Neuronal stem cell (in vitro differentiated cells): ENCODE measurements around the gene KCTD15.

Experiments
- DNase-seq: peaks from one replicate; pipeline ENCODE4 v3.0.0-alpha.2; 2013; ENCODE audit warnings: low spot score
- H2AFZ ChIP-seq: one replicate; pipeline ENCODE4 v1.6.1; 2013; ENCODE audit warnings: mild to moderate bottlenecking, low read length, inconsistent platforms
- H2AK5ac ChIP-seq: 2 replicates; pipeline ENCODE4 v1.6.1; 2013; ENCODE audit warnings: low read depth, mild to moderate bottlenecking, inconsistent platforms, low read length, moderate library complexity, mixed read lengths
- H2BK120ac ChIP-seq: 2 replicates; pipeline ENCODE4 v1.6.1; 2013; ENCODE audit warnings: low read depth, mild to moderate bottlenecking, inconsistent platforms, low read length, moderate library complexity, mixed read lengths
- H2BK12ac ChIP-seq: one replicate; pipeline ENCODE4 v1.6.1; 2013; ENCODE audit warnings: low read length, inconsistent platforms
- H2BK15ac ChIP-seq: 2 replicates; pipeline ENCODE4 v1.6.1; 2013; ENCODE audit warnings: mild to moderate bottlenecking, low read length, inconsistent platforms, mixed read lengths
- H2BK5ac ChIP-seq: one replicate; pipeline ENCODE4 v1.6.1; 2013; ENCODE audit warnings: inconsistent platforms, mild to moderate bottlenecking, low read length, moderate library complexity
- H3K14ac ChIP-seq: one replicate; pipeline ENCODE4 v1.6.1; 2013; ENCODE audit warnings: low read length, inconsistent platforms
- H3K18ac ChIP-seq: 2 replicates; pipeline ENCODE4 v1.6.1; 2013; ENCODE audit warnings: low read length, inconsistent platforms
- H3K23ac ChIP-seq: 2 replicates; pipeline ENCODE4 v1.6.1; 2013; ENCODE audit warnings: low read depth, mild to moderate bottlenecking, mixed read lengths, low read length, inconsistent platforms; ENCODE audit not compliant: poor library complexity
- H3K27ac ChIP-seq: replicated peaks from 3 replicates; pipeline ENCODE4 v1.5.1; 2013; ENCODE audit warnings: low read length, inconsistent platforms
- H3K27me3 ChIP-seq, 3 experiments: 2 replicates each; pipeline ENCODE4 v1.6.1; 2013; ENCODE audit warnings: low read length in 3 of 3, mild to moderate bottlenecking in 2 of 3, inconsistent platforms in 1 of 3, low read depth in 1 of 3, mixed read lengths in 1 of 3, moderate library complexity in 1 of 3; ENCODE audit not compliant: control insufficient read depth in 3 of 3, insufficient read depth in 3 of 3
- H3K36me3 ChIP-seq, 2 donors: replicated peaks in 1 of 2; 2 replicates each; pipeline ENCODE4 v1.6.1; 2013; ENCODE audit warnings: low read length in 2 of 2; ENCODE audit not compliant: control insufficient read depth in 2 of 2, insufficient read depth in 2 of 2
- H3K4ac ChIP-seq: 2 replicates; pipeline ENCODE4 v1.6.1; 2013; ENCODE audit warnings: inconsistent platforms, mild to moderate bottlenecking, low read length, moderate library complexity
- H3K4me1 ChIP-seq, 2 donors: 1 replicate in 1 of 2; 2 replicates in 1 of 2; pipeline ENCODE4 v1.6.1; 2013; ENCODE audit warnings: low read length in 2 of 2, low read depth in 1 of 2; ENCODE audit not compliant: control insufficient read depth in 2 of 2, insufficient read depth in 1 of 2
- H3K4me2 ChIP-seq: one replicate; pipeline ENCODE4 v1.6.1; 2013; ENCODE audit warnings: mild to moderate bottlenecking, low read length, inconsistent platforms; ENCODE audit not compliant: insufficient read depth, poor library complexity, severe bottlenecking
- H3K4me3 ChIP-seq, 2 donors: 2 replicates each; pipeline ENCODE4 v1.5.1; 2013; ENCODE audit warnings: low read length in 2 of 2, mild to moderate bottlenecking in 2 of 2, inconsistent platforms in 1 of 2, moderate library complexity in 1 of 2
- H3K79me1 ChIP-seq: one replicate; pipeline ENCODE4 v1.6.1; 2013; ENCODE audit warnings: low read depth, mild to moderate bottlenecking, inconsistent platforms, low read length, moderate library complexity
- H3K9ac ChIP-seq: one replicate; pipeline ENCODE4 v1.6.1; 2013; ENCODE audit warnings: mild to moderate bottlenecking, low read depth, low read length, inconsistent platforms; ENCODE audit not compliant: poor library complexity
- H3K9me3 ChIP-seq, 2 donors: replicated peaks in 1 of 2; 2 replicates each; pipeline versions ENCODE3 to v1.6.1; 2013; ENCODE audit warnings: low read length in 2 of 2, mild to moderate bottlenecking in 2 of 2, inconsistent platforms in 1 of 2, low read depth in 1 of 2, mixed read lengths in 1 of 2, moderate library complexity in 1 of 2; ENCODE audit not compliant: control insufficient read depth in 2 of 2, insufficient read depth in 1 of 2
- H4K8ac ChIP-seq: one replicate; pipeline ENCODE4 v1.6.1; 2013; ENCODE audit warnings: low read depth, mild to moderate bottlenecking, inconsistent platforms, low read length, moderate library complexity
- H4K91ac ChIP-seq: one replicate; pipeline ENCODE4 v1.6.1; 2013; ENCODE audit warnings: low read length, low read depth, mild to moderate bottlenecking, inconsistent platforms; ENCODE audit not compliant: poor library complexity
- WGBS, 2 donors: extraction: QIAGEN DNeasy Blood & Tissue Kit; methylation state at CpG; one replicate each; pipeline ENCODE4 v1.1.7; 2013; ENCODE audit warnings: missing lambda C conversion rate in 2 of 2, mixed read lengths in 1 of 2; ENCODE audit not compliant: insufficient read length in 2 of 2, insufficient replicate concordance in 1 of 2; ENCODE audit errors: extremely low coverage in 2 of 2; 5-methylcytosine and 5-hydroxymethylcytosine counted together

The KCTD15 gene

GRCh38 chr19:33849551-33850147 lies 53.0 kb downstream of the KCTD15 start:
- H3K79me1 ChIP-seq: no peaks in the 10 kb centered on the region
- H3K27me3 ChIP-seq: no peaks in the 10 kb centered on the region
- H2AFZ ChIP-seq: no peak overlapping the region
- H4K8ac ChIP-seq: no peak overlapping the region
- H3K23ac ChIP-seq: peak overlapping the region; percentile 73
- no peaks in the 10 kb centered on the region for H3K36me3 ChIP-seq
- H3K4me3 ChIP-seq: no peak overlapping the region
- H3K14ac ChIP-seq: peak overlapping the region; percentile 39
- H3K27ac ChIP-seq: no peak overlapping the region
- no peak overlapping the region for H3K4me2 ChIP-seq
- DNase-seq: no peak
- no peak overlapping the region for H2BK12ac ChIP-seq
- no peak overlapping the region for H4K91ac ChIP-seq
- no peak overlapping the region for H2BK15ac ChIP-seq
- no peak overlapping the region for H2BK120ac ChIP-seq
- H3K9me3 ChIP-seq: peaks cover 0 to 2% of the 10 kb centered on the region in 2 donors
- H2BK5ac ChIP-seq: no peak overlapping the region
- H2AK5ac ChIP-seq: peak overlapping the region; percentile 21
- no peaks in the 10 kb centered on the region for H3K4me1 ChIP-seq
- H3K18ac ChIP-seq: peak overlapping the region; percentile 11
- no peak overlapping the region for H3K4ac ChIP-seq
- WGBS, 2 donors: no CpG with 5 or more reads among the region's 5 CpGs
- no peak overlapping the region for H3K9ac ChIP-seq

GRCh38 chr19:33859016-33859415 lies 62.3 kb downstream of the KCTD15 start:
- Histone ChIP-seq H3K4me1 (peaks cover 0 to 2% of the 10 kb centered on the region in 2 donors), H3K4me2 (no peak overlapping the region), H3K9me3 (no peaks in the 10 kb centered on the region), H2AK5ac (no peak overlapping the region), H3K36me3 (no peaks in the 10 kb centered on the region), H3K27me3 (no peaks in the 10 kb centered on the region), H3K14ac (peak overlapping the region; percentile 21), H3K9ac (no peak overlapping the region), H3K18ac (peak overlapping the region; percentile 71), H4K8ac (no peak overlapping the region), H2BK120ac (no peak overlapping the region), H3K4me3 (no peak overlapping the region), H3K27ac (no peak overlapping the region), H2BK5ac (no peak overlapping the region), H2AFZ (no peak overlapping the region), H3K23ac (peak overlapping the region; percentile 65), H3K79me1 (no peaks in the 10 kb centered on the region), H2BK12ac (no peak overlapping the region), H3K4ac (no peak overlapping the region), H4K91ac (no peak overlapping the region), H2BK15ac (peak overlapping the region; percentile 6)
- no CpG with 5 or more reads among the region's 17 CpGs for WGBS, 2 donors
- no peak for DNase-seq

- WGBS, 2 donors: no CpG with 5 or more reads among the region's 10 CpGs
- Histone ChIP-seq H3K18ac (no peak overlapping the region), H3K27me3 (no peaks in the 10 kb centered on the region), H2AK5ac (no peak overlapping the region), H4K91ac (no peak overlapping the region), H2BK15ac (no peak overlapping the region), H3K36me3 (no peaks in the 10 kb centered on the region), H3K23ac (no peak overlapping the region), H4K8ac (no peak overlapping the region), H3K27ac (no peak overlapping the region), H3K79me1 (no peaks in the 10 kb centered on the region), H2BK120ac (no peak overlapping the region), H3K14ac (no peak overlapping the region), H3K4me1 (peaks cover 0 to 2% of the 10 kb centered on the region in 2 donors), H2AFZ (no peak overlapping the region), H3K9me3 (no peaks in the 10 kb centered on the region), H2BK12ac (no peak overlapping the region), H3K9ac (no peak overlapping the region), H3K4me2 (no peak overlapping the region), H3K4ac (peak overlapping the region; percentile 84), H3K4me3 (no peak overlapping the region), H2BK5ac (no peak overlapping the region)
- no peak for DNase-seq
Measured at GRCh38 chr19:33860312-33861090, 63.8 kb downstream of the KCTD15 start.

- Histone ChIP-seq H2BK120ac (no peak overlapping the region), H3K4me3 (no peak overlapping the region), H2BK12ac (no peak overlapping the region), H3K36me3 (no peaks in the 10 kb centered on the region), H3K4ac (no peak overlapping the region), H3K18ac (no peak overlapping the region), H2BK5ac (no peak overlapping the region), H3K27ac (no peak overlapping the region), H2BK15ac (no peak overlapping the region), H3K4me2 (no peak overlapping the region), H3K4me1 (peaks cover 0 to 2% of the 10 kb centered on the region in 2 donors), H3K27me3 (peaks cover 0 to 6% (median 0%) of the 10 kb centered on the region in 3 experiments), H3K9me3 (no peaks in the 10 kb centered on the region), H3K79me1 (no peaks in the 10 kb centered on the region), H2AFZ (no peak overlapping the region), H3K23ac (no peak overlapping the region), H3K9ac (no peak overlapping the region), H2AK5ac (no peak overlapping the region), H4K91ac (no peak overlapping the region), H3K14ac (no peak overlapping the region), H4K8ac (no peak overlapping the region)
- no peak for DNase-seq
- no CpG with 5 or more reads among the region's 3 CpGs for WGBS, 2 donors
Measured at GRCh38 chr19:33861950-33862349, 65.3 kb downstream of the KCTD15 start.
